Kidney epithelial cell (primary cell): ENCODE results near the gene GYG2. TPM values are rescaled to one million over a fixed set of nuclear protein-coding genes. Genes with fewer than 3 reads are reported as not detected.

ENCODE experiments used
- DNase-seq: peaks from one replicate; pipeline ENCODE4 v3.0.0-alpha.2; 2010; ENCODE audit warnings: low read depth
- H3K27me3 ChIP-seq: 2 replicates; pipeline ENCODE4 v1.6.0; 2011; ENCODE audit warnings: low read length; ENCODE audit not compliant: control insufficient read depth, insufficient read depth
- H3K36me3 ChIP-seq: 2 replicates; pipeline ENCODE4 v1.5.1; 2011; ENCODE audit warnings: low read length; ENCODE audit not compliant: control insufficient read depth, insufficient read depth
- H3K4me3 ChIP-seq: 2 replicates; pipeline ENCODE4 v1.5.1; 2011; ENCODE audit warnings: low read depth, mild to moderate bottlenecking, control low read depth, low read length
- CTCF ChIP-seq: IDR thresholded peaks from 2 replicates; pipeline ENCODE4 v1.5.1; 2011; ENCODE audit warnings: mild to moderate bottlenecking, moderate library complexity, low read length, control low read depth, inconsistent platforms; ENCODE audit not compliant: insufficient read depth, poor library complexity, severe bottlenecking
- total RNA-seq: library from RNA; depleted of rRNA; stranded (reverse); fragments of >200 nt; gene quantifications from 2 replicates; pipeline ENCODE4 v1.2.3, GENCODE V29; 2015

Gene GYG2
- total RNA-seq, 1 donor from 2014 or later = 2.2 TPM

- no peaks in the 10 kb centered on the region for H3K36me3 ChIP-seq
- TF ChIP-seq CTCF = no peak
These were observed 102.9 kb downstream of the GYG2 start for GRCh38 chrX:2931612-2932011.

More at GRCh38 chrX:2931612-2932011, 102.9 kb downstream of the GYG2 start:
- Histone ChIP-seq H3K4me3 (no peak overlapping the region), H3K27me3 (no peaks in the 10 kb centered on the region)
- DNase-seq = no peak

Other genes with a start within 250 kb of the GYG2 start
- 152 and 155 TPM in 2 replicates for gene CD99, start 137.6 kb upstream of the GYG2 start, total RNA-seq
- gene XG, start 76.9 kb upstream of the GYG2 start, total RNA-seq = 0.07 and 0.33 TPM in 2 replicates
- 25.8 and 30.9 TPM in 2 replicates for gene ARSD, start 100.4 kb downstream of the GYG2 start, total RNA-seq
- not detected in 2 replicates for gene ARSH, start 177.6 kb downstream of the GYG2 start, total RNA-seq
- gene ARSF, start 212.5 kb downstream of the GYG2 start, total RNA-seq = not detected in 2 replicates